HepG2 (cell line): ENCODE measurements around the gene SLC17A9. TPM values are rescaled to one million over a fixed set of nuclear protein-coding genes. Genes with fewer than 3 reads are reported as not detected.

Source experiments
- FOXA3 ChIP-seq: IDR thresholded peaks from 2 replicates; pipeline ENCODE4 v1.6.1; 2016; ENCODE audit warnings: missing genetic modification reagents, missing compliant biosample characterization
- HMG20B ChIP-seq: conservative IDR thresholded peaks from 2 replicates; pipeline ENCODE4 v1.6.1; 2016; ENCODE audit warnings: missing genetic modification reagents, missing compliant biosample characterization
- HNRNPK ChIP-seq: fragments of 200-400 bp; formaldehyde crosslinking; IDR thresholded peaks from 2 replicates; pipeline ENCODE4 v1.6.1; 2018; ENCODE audit warnings: low read length, low read depth, moderate library complexity, mild to moderate bottlenecking; ENCODE audit not compliant: poor library complexity, severe bottlenecking
- MXI1 ChIP-seq: IDR thresholded peaks from 3 replicates; pipeline ENCODE4 v1.6.1; 2012; ENCODE audit warnings: low read depth, low read length, inconsistent platforms, borderline replicate concordance
- NFIC ChIP-seq: IDR thresholded peaks from 2 replicates; pipeline ENCODE4 v1.6.1; 2012; ENCODE audit warnings: mild to moderate bottlenecking, low read length, inconsistent platforms
- NFKBIZ ChIP-seq: IDR thresholded peaks from 2 replicates; pipeline ENCODE4 v1.6.1; 2018; ENCODE audit warnings: missing genetic modification reagents, missing compliant biosample characterization
- RORA ChIP-seq: sonication (generic); formaldehyde crosslinking; IDR thresholded peaks from 2 replicates; pipeline ENCODE4 v1.5.0; 2020; ENCODE audit warnings: mild to moderate bottlenecking, missing genetic modification reagents, moderate library complexity
- SATB2 ChIP-seq: sonication (generic); formaldehyde crosslinking; IDR thresholded peaks from 2 replicates; pipeline ENCODE4 v1.5.0; 2020; ENCODE audit warnings: missing genetic modification reagents
- SIX4 ChIP-seq: sonication (generic); formaldehyde crosslinking; IDR thresholded peaks from 2 replicates; pipeline ENCODE4 v1.4.0; 2020; ENCODE audit warnings: missing genetic modification reagents
- ZNF10 ChIP-seq: sonication (generic); formaldehyde crosslinking; IDR thresholded peaks from 2 replicates; pipeline ENCODE4 v1.4.0; 2020; ENCODE audit warnings: mild to moderate bottlenecking, low read depth, missing genetic modification reagents, borderline replicate concordance
- ZNF205 ChIP-seq: IDR thresholded peaks from 2 replicates; pipeline ENCODE4 v1.6.1; 2018; ENCODE audit warnings: missing biosample characterization, missing genetic modification reagents
- ZNF234 ChIP-seq: sonication (generic); formaldehyde crosslinking; conservative IDR thresholded peaks from 2 replicates; pipeline ENCODE4 v1.5.1; 2020; ENCODE audit warnings: mild to moderate bottlenecking, missing genetic modification reagents
- ZNF615 ChIP-seq: sonication (generic); formaldehyde crosslinking; IDR thresholded peaks from 2 replicates; pipeline ENCODE4 v1.5.0; 2020; ENCODE audit warnings: mild to moderate bottlenecking, missing genetic modification reagents, borderline replicate concordance
- ZSCAN30 ChIP-seq: sonication (generic); formaldehyde crosslinking; IDR thresholded peaks from 2 replicates; pipeline ENCODE4 v1.5.0; 2020; ENCODE audit warnings: mild to moderate bottlenecking, missing genetic modification reagents
- polyA plus RNA-seq, 8 experiments: library from polyadenylated mRNA; depleted of rRNA in 3 of 8; stranded (reverse) in 7 of 8; unstranded in 1 of 8; fragments of >200 nt; fragmentation: Illumina TruSeq in 4 of 8; extraction: Trizol in 4 of 8; gene quantifications; 2 replicates each; pipeline versions ENCODE4 v1.2.1 to v1.2.3, GENCODE V29; 2011 to 2016; ENCODE audit warnings: low read depth in 4 of 8, missing spikeins in 1 of 8, mixed read lengths in 1 of 8; ENCODE audit not compliant: insufficient read depth in 1 of 8
- total RNA-seq, 5 experiments: library from RNA; depleted of rRNA; stranded (reverse); fragments of >200 nt; fragmentation: Illumina TruSeq; extraction: Trizol; gene quantifications; 2 replicates each; pipeline ENCODE4 v1.2.3, GENCODE V29; 2016; ENCODE audit warnings: low read depth in 1 of 5
- TF ChIP-seq, protein P1 (sequence below): sonication (generic); formaldehyde crosslinking; IDR thresholded peaks from 2 replicates; pipeline ENCODE4 v1.4.0; 2020; ENCODE audit warnings: missing genetic modification reagents
- TF ChIP-seq, protein P2 (sequence below): sonication (generic); formaldehyde crosslinking; IDR thresholded peaks from 2 replicates; pipeline ENCODE4 v1.4.0; 2020; ENCODE audit warnings: missing genetic modification reagents, mild to moderate bottlenecking, borderline replicate concordance
- TF ChIP-seq, protein P3 (sequence below): sonication (generic); formaldehyde crosslinking; conservative IDR thresholded peaks from 2 replicates; pipeline ENCODE4 v1.4.0; 2020; ENCODE audit warnings: missing genetic modification reagents
- TF ChIP-seq, protein P4 (sequence below): sonication (generic); formaldehyde crosslinking; IDR thresholded peaks from 2 replicates; pipeline ENCODE4 v1.4.0; 2020; ENCODE audit warnings: mild to moderate bottlenecking, low read depth, missing genetic modification reagents
- TF ChIP-seq, protein P5 (sequence below): sonication (generic); formaldehyde crosslinking; IDR thresholded peaks from 2 replicates; pipeline ENCODE4 v1.5.0; 2020; ENCODE audit warnings: missing genetic modification reagents, mild to moderate bottlenecking, borderline replicate concordance

Gene SLC17A9
- total and polyA plus RNA-seq, 2 of the 13 experiments (the other 11 are each of a cell fraction or from before 2014, with no cell fraction given): 110 to 191 TPM

DNA sequence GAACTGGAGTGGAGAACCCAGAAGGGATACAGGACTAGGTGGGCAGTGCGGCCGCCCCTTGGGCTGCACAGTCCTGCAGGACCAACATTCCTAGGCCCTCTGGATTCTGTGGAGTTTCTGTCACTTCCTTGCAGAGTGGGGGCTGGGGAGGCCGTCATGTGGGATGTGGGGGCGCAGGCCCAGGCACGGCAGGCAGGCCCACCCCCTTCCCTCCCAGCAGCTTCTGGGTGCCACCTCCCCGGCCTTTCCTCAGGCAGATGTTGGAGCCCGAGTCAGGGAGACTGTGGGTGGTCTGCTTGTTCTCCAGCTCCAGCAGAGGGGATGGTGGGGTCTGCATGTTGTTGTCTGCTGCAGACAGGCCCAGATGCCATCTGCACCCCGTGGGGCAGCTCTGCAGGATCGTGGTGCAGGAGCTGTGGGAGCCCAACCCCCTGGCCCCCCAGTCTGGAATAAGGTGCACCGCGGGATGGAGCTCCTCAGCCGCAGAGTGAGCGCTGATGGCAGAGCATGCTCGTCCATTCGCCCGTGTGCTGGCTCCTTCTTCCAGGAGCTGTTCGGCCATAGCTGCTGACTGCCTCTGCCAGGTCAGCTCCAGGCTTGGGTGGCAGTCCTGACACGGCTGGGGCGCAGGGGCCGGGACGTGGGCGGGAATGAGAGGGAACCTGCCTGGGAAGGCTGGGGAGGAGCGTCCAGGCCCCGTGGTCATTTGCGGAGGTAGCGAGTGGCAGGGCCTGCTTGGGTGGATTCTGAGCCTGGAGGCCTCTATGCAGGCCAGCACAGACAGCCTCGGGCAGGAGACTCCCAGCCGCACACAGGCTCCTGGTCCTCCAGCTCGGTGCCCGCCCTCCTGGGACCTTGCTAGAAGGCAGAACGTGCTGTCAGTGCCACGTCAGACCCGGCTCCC lies 18.1 kb downstream of the SLC17A9 start (continued):
- no peak; the same call in 2 of the 3 replicates for TF ChIP-seq MXI1
- TF ChIP-seq ZNF10 (CRISPR knock-in tag): no peak
- TF ChIP-seq FOXA3 (CRISPR knock-in tag): no peak
- no peak for TF ChIP-seq ZNF615
- TF ChIP-seq, protein P1, sequence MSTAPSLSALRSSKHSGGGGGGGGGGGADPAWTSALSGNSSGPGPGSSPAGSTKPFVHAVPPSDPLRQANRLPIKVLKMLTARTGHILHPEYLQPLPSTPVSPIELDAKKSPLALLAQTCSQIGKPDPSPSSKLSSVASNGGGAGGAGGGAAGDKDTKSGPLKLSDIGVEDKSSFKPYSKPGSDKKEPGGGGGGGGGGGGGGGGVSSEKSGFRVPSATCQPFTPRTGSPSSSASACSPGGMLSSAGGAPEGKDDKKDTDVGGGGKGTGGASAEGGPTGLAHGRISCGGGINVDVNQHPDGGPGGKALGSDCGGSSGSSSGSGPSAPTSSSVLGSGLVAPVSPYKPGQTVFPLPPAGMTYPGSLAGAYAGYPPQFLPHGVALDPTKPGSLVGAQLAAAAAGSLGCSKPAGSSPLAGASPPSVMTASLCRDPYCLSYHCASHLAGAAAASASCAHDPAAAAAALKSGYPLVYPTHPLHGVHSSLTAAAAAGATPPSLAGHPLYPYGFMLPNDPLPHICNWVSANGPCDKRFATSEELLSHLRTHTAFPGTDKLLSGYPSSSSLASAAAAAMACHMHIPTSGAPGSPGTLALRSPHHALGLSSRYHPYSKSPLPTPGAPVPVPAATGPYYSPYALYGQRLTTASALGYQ (CRISPR knock-in tag): no peak
- TF ChIP-seq HNRNPK: no peak
- TF ChIP-seq SIX4 (CRISPR knock-in tag): no peak
- TF ChIP-seq, protein P2, sequence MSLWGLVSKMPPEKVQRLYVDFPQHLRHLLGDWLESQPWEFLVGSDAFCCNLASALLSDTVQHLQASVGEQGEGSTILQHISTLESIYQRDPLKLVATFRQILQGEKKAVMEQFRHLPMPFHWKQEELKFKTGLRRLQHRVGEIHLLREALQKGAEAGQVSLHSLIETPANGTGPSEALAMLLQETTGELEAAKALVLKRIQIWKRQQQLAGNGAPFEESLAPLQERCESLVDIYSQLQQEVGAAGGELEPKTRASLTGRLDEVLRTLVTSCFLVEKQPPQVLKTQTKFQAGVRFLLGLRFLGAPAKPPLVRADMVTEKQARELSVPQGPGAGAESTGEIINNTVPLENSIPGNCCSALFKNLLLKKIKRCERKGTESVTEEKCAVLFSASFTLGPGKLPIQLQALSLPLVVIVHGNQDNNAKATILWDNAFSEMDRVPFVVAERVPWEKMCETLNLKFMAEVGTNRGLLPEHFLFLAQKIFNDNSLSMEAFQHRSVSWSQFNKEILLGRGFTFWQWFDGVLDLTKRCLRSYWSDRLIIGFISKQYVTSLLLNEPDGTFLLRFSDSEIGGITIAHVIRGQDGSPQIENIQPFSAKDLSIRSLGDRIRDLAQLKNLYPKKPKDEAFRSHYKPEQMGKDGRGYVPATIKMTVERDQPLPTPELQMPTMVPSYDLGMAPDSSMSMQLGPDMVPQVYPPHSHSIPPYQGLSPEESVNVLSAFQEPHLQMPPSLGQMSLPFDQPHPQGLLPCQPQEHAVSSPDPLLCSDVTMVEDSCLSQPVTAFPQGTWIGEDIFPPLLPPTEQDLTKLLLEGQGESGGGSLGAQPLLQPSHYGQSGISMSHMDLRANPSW (CRISPR knock-in tag): no peak
- TF ChIP-seq ZNF234 (CRISPR knock-in tag): peak; percentile 88; the same call in 1 of the 2 replicates
- TF ChIP-seq ZSCAN30: no peak
- TF ChIP-seq ZNF205 (CRISPR knock-in tag): no peak
- no peak for TF ChIP-seq RORA
- no peak for TF ChIP-seq HMG20B (CRISPR knock-in tag)
- TF ChIP-seq SATB2 (CRISPR knock-in tag): no peak
- TF ChIP-seq, protein P3, sequence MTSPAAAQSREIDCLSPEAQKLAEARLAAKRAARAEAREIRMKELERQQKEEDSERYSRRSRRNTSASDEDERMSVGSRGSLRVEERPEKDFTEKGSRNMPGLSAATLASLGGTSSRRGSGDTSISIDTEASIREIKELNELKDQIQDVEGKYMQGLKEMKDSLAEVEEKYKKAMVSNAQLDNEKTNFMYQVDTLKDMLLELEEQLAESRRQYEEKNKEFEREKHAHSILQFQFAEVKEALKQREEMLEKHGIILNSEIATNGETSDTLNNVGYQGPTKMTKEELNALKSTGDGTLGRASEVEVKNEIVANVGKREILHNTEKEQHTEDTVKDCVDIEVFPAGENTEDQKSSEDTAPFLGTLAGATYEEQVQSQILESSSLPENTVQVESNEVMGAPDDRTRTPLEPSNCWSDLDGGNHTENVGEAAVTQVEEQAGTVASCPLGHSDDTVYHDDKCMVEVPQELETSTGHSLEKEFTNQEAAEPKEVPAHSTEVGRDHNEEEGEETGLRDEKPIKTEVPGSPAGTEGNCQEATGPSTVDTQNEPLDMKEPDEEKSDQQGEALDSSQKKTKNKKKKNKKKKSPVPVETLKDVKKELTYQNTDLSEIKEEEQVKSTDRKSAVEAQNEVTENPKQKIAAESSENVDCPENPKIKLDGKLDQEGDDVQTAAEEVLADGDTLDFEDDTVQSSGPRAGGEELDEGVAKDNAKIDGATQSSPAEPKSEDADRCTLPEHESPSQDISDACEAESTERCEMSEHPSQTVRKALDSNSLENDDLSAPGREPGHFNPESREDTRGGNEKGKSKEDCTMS (CRISPR knock-in tag): no peak
- TF ChIP-seq NFIC: no peak
- TF ChIP-seq, protein P4, sequence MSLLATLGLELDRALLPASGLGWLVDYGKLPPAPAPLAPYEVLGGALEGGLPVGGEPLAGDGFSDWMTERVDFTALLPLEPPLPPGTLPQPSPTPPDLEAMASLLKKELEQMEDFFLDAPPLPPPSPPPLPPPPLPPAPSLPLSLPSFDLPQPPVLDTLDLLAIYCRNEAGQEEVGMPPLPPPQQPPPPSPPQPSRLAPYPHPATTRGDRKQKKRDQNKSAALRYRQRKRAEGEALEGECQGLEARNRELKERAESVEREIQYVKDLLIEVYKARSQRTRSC (CRISPR knock-in tag): no peak
- TF ChIP-seq, protein P5, sequence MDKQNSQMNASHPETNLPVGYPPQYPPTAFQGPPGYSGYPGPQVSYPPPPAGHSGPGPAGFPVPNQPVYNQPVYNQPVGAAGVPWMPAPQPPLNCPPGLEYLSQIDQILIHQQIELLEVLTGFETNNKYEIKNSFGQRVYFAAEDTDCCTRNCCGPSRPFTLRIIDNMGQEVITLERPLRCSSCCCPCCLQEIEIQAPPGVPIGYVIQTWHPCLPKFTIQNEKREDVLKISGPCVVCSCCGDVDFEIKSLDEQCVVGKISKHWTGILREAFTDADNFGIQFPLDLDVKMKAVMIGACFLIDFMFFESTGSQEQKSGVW (CRISPR knock-in tag): no peak
- no peak; the same call in 1 of the 2 replicates for TF ChIP-seq NFKBIZ (CRISPR knock-in tag)
